Lung (tissue), 16 donors: ENCODE measurements around the gene CFAP91. TPM values are rescaled to one million over a fixed set of nuclear protein-coding genes. Genes with fewer than 3 reads are reported as not detected.

Experiments
- ATAC-seq: fragments of 200-7000 bp; cut with Tn5 transposase; one replicate; pipeline ENCODE4 v1.9.1; 2020; ENCODE audit warnings: moderate number of reproducible peaks; ENCODE audit not compliant: insufficient read depth, low FRiP score
- DNase-seq, 3 donors: peaks; one replicate each; pipeline ENCODE4 v3.0.0-alpha.2; 2013 to 2017
- H3K27ac ChIP-seq, 2 donors: one replicate each; pipeline ENCODE4 v1.5.1; 2013; ENCODE audit warnings: mild to moderate bottlenecking in 2 of 2, moderate library complexity in 2 of 2, control low read depth in 1 of 2, inconsistent platforms in 1 of 2, low read depth in 1 of 2, low read length in 1 of 2
- H3K27me3 ChIP-seq, 3 donors: one replicate each; pipeline ENCODE4 v1.5.1; 2013; ENCODE audit warnings: low read length in 2 of 3; ENCODE audit not compliant: control insufficient read depth in 3 of 3, insufficient read depth in 3 of 3
- H3K36me3 ChIP-seq, 4 donors: one replicate each; pipeline ENCODE4 v1.5.1; 2013; ENCODE audit warnings: low read length in 4 of 4, mild to moderate bottlenecking in 1 of 4, moderate library complexity in 1 of 4; ENCODE audit not compliant: control insufficient read depth in 4 of 4, insufficient read depth in 4 of 4
- H3K4me1 ChIP-seq, 5 donors: one replicate each; pipeline ENCODE4 v1.5.1; 2013; ENCODE audit warnings: low read length in 5 of 5, mild to moderate bottlenecking in 2 of 5, moderate library complexity in 1 of 5; ENCODE audit not compliant: control insufficient read depth in 5 of 5, insufficient read depth in 5 of 5
- H3K4me3 ChIP-seq: one replicate; pipeline ENCODE4 v1.5.1; 2013; ENCODE audit warnings: mild to moderate bottlenecking, control low read depth, moderate library complexity
- H3K9ac ChIP-seq, 2 donors: one replicate each; pipeline ENCODE4 v1.5.1; 2013; ENCODE audit warnings: low read length in 2 of 2, control low read depth in 1 of 2; ENCODE audit not compliant: insufficient read depth in 1 of 2
- H3K9me3 ChIP-seq, 4 donors: one replicate each; pipeline ENCODE4 v1.5.1; 2013; ENCODE audit warnings: low read length in 3 of 4, mild to moderate bottlenecking in 1 of 4, moderate library complexity in 1 of 4; ENCODE audit not compliant: control insufficient read depth in 4 of 4, insufficient read depth in 3 of 4
- CTCF ChIP-seq: IDR thresholded peaks from 2 replicates; pipeline ENCODE4 v1.5.1; 2012; ENCODE audit warnings: mild to moderate bottlenecking; ENCODE audit errors: control extremely low read depth, extremely low read depth
- WGBS, 2 donors: extraction: QIAGEN DNeasy Blood & Tissue Kit; methylation state at CpG; one replicate each; pipeline ENCODE4 v1.1.7; 2013; 5-methylcytosine and 5-hydroxymethylcytosine counted together
- long read RNA-seq, 5 donors: transcript quantifications; one replicate each; lab custom pipeline, GENCODE V29; 2026
- polyA plus RNA-seq, 2 donors: library from polyadenylated mRNA; stranded (reverse); fragments of 200-250 nt; gene quantifications; one replicate each; pipeline ENCODE4 v1.2.1, GENCODE V29; 2013
- total RNA-seq, 2 donors: library from RNA; depleted of rRNA in 1 of 2; stranded (reverse); fragments of >200 nt in 1 of 2; gene quantifications; one replicate each; pipeline ENCODE4 v1.2.1, GENCODE V29; 2014 to 2021
- donor health status: control.
- donor health status: control.
- donor health status: Bipolar disorder and iron deficiency.
- donor health status: healthy.
- donor health status: DM: yes; HTN: yes; CAD: no.

CFAP91 gene
- total RNA-seq (10 to 100 TPM; 18.7 to 19.0 TPM), polyA plus RNA-seq (1 to 10 TPM; 3.4 to 3.6 TPM)
- long read RNA-seq, donor 1: 0 reads
- long read RNA-seq, donor 2: 0 reads
- long read RNA-seq, donor 3: 0 reads
- long read RNA-seq, donor 4, partial matches to known transcripts: 0 of 1 reads
- long read RNA-seq, donor 4, other reads (novel, unspliced or antisense): 0 of 1 reads
- long read RNA-seq, donor 5: 0 reads

- ATAC-seq (peak; percentile 99), DNase-seq (peak; percentile 96 to 97 (median 96))
- 7 to 9% methylated on average over 55 to 59 of the region's 59 CpGs for WGBS, 2 donors
- peaks cover 0 to 15% (median 2%) of the 10 kb centered on the region in 5 donors for H3K4me1 ChIP-seq
- peak within 1 kb of the TSS; percentile 51 for H3K4me3 ChIP-seq
- H3K36me3 ChIP-seq: no peaks in the 10 kb centered on the region
- H3K27ac ChIP-seq: no peak within 1 kb of the TSS
- TF ChIP-seq CTCF: no peak
- no peaks in the 10 kb centered on the region for H3K27me3 ChIP-seq
- peak within 1 kb of the TSS in 1 of 2 donors; percentile 71 for H3K9ac ChIP-seq
- no peaks in the 10 kb centered on the region for H3K9me3 ChIP-seq
Measured at GRCh38 chr3:119702530-119703527, at the start of gene CFAP91. TSS of gene CFAP91 (plus strand) at chr3:119703022. CDS start at chr3:119703099, 77 bp downstream.

GRCh38 chr3:119653876-119654275 is 48.9 kb upstream of the CFAP91 start:
- Histone ChIP-seq H3K27me3 (no peaks in the 10 kb centered on the region), H3K36me3 (peaks cover 0 to 19% (median 0%) of the 10 kb centered on the region in 4 donors), H3K9ac (no peak overlapping the region), H3K27ac (peak overlapping the region in 1 of 2 donors; percentile 61), H3K4me3 (no peak overlapping the region), H3K9me3 (no peaks in the 10 kb centered on the region), H3K4me1 (peaks cover 0 to 18% (median 2%) of the 10 kb centered on the region in 5 donors)
- no peak for DNase-seq
- ATAC-seq: no peak
- 17 to 32% methylated on average over 2 of the region's 2 CpGs for WGBS, 2 donors
- TF ChIP-seq CTCF: no peak

GRCh38 chr3:119657887-119658702 is 44.7 kb upstream of the CFAP91 start:
- peak overlapping the region in 1 of 2 donors; percentile 95 for H3K27ac ChIP-seq
- no peak overlapping the region for H3K9ac ChIP-seq
- no peaks in the 10 kb centered on the region for H3K27me3 ChIP-seq
- WGBS, 2 donors: 57 to 80% methylated on average over 4 of the region's 4 CpGs
- ATAC-seq (no peak), DNase-seq (no peak)
- H3K9me3 ChIP-seq: no peaks in the 10 kb centered on the region
- no peak overlapping the region for H3K4me3 ChIP-seq
- H3K4me1 ChIP-seq: peaks cover 0 to 8% (median 5%) of the 10 kb centered on the region in 5 donors
- H3K36me3 ChIP-seq: peaks cover 0 to 16% (median 0%) of the 10 kb centered on the region in 4 donors
- no peak for TF ChIP-seq CTCF
